HCT116 (cell line): Measurements from ENCODE around the gene CDKAL1. TPM values are rescaled to one million over a fixed set of nuclear protein-coding genes. Genes with fewer than 3 reads are reported as not detected.

Experiments used
- ATAC-seq: fragments of 200-7000 bp; cut with Tn5 transposase; 2 replicates; pipeline ENCODE4 v1.9.1; 2020; ENCODE audit warnings: mild to moderate bottlenecking, moderate library complexity
- BruUV-seq: library from RNA; stranded (reverse); fragments of 400-500 nt; replicated peaks from 2 replicates; lab custom pipeline; 2021; lab: Mats Ljungman, UMichigan
- CTCF ChIA-PET: fragments of 300-600 bp; sonication (Branson Sonifier 250); formaldehyde crosslinking; loops from one replicate; lab custom pipeline; 2021; ENCODE audit warnings: antibody characterized with exemption; lab: Charles Lee
- POLR2A ChIA-PET: fragments of 300-600, 350-600 bp; sonication (Branson Sonifier 250); formaldehyde crosslinking; loops from one replicate; lab custom pipeline; 2021; ENCODE audit warnings: antibody characterized with exemption; lab: Charles Lee
- RAD21 ChIA-PET, 2 experiments: fragments of 300-600 bp; sonication (Branson Sonifier 250); formaldehyde crosslinking; loops; one replicate each; lab custom pipeline; 2023; ENCODE audit warnings: low total read pairs in 2 of 2; ENCODE audit not compliant: uncharacterized antibody in 2 of 2, unreplicated experiment in 2 of 2, low non-redundant PET in 1 of 2; lab: Charles Lee
- DNase-seq: peaks from one replicate; pipeline ENCODE4 v3.0.0-alpha.2; 2010; ENCODE audit warnings: low read depth, low spot score
- H2AFZ ChIP-seq: fragments of 200-600 bp; shearing (Covaris generic), sonication (generic); 2 replicates; pipeline ENCODE4 v1.6.1; 2017; ENCODE audit warnings: low read depth, mixed run types, mixed read lengths, antibody characterized with exemption, low read length; ENCODE audit not compliant: poor library complexity, severe bottlenecking
- H3K27ac ChIP-seq: 2 replicates; pipeline ENCODE4 v1.5.1; 2012; ENCODE audit warnings: low read depth, low read length
- H3K27me3 ChIP-seq: fragments of 200-600 bp; sonication (generic); 2 replicates; pipeline ENCODE4 v1.6.1; 2016; ENCODE audit warnings: mixed run types, low read length, mixed read lengths; ENCODE audit not compliant: insufficient read depth
- H3K36me3 ChIP-seq, 2 experiments: fragments of 200-500 bp in 1 of 2; fragments of 200-600 bp in 1 of 2; sonication (Bioruptor generic) in 1 of 2; sonication (generic) in 1 of 2; 2 replicates each; pipeline versions ENCODE4 v1.5.1 to v1.6.1; 2014 to 2016; ENCODE audit warnings: low read length in 2 of 2, inconsistent platforms in 1 of 2, mixed read lengths in 1 of 2, mixed run types in 1 of 2; ENCODE audit not compliant: insufficient read depth in 2 of 2, control insufficient read depth in 1 of 2
- H3K4me1 ChIP-seq, 2 experiments: fragments of 200-600 bp in 1 of 2; sonication (generic) in 1 of 2; 2 replicates each; pipeline versions ENCODE4 v1.5.1 to v1.6.1; 2012 to 2017; ENCODE audit warnings: low read length in 2 of 2, inconsistent platforms in 1 of 2, mild to moderate bottlenecking in 1 of 2, mixed read lengths in 1 of 2, mixed run types in 1 of 2, moderate library complexity in 1 of 2; ENCODE audit not compliant: insufficient read depth in 2 of 2, control insufficient read depth in 1 of 2
- H3K4me2 ChIP-seq: fragments of 200-600 bp; sonication (generic); 2 replicates; pipeline ENCODE4 v1.6.1; 2017; ENCODE audit warnings: mixed run types, low read length, mixed read lengths
- H3K4me3 ChIP-seq, 2 experiments: fragments of 200-600 bp in 1 of 2; sonication (generic) in 1 of 2; replicated peaks in 1 of 2; 2 replicates each; pipeline ENCODE4 v1.5.1; 2011 to 2016; ENCODE audit warnings: low read length in 2 of 2, control low read depth in 1 of 2, low read depth in 1 of 2, mild to moderate bottlenecking in 1 of 2, mixed read lengths in 1 of 2, mixed run types in 1 of 2
- H3K79me2 ChIP-seq: fragments of 200-600 bp; sonication (generic); 2 replicates; pipeline ENCODE4 v1.6.1; 2017; ENCODE audit warnings: mild to moderate bottlenecking, mixed run types, low read length, moderate library complexity, mixed read lengths; ENCODE audit not compliant: insufficient read depth
- H3K9ac ChIP-seq: fragments of 200-600 bp; sonication (generic); 2 replicates; pipeline ENCODE4 v1.6.1; 2016; ENCODE audit warnings: low read length, mixed read lengths
- H3K9me2 ChIP-seq: fragments of 200-600 bp; sonication (generic), shearing (Covaris generic); 2 replicates; pipeline ENCODE4 v1.6.1; 2017; ENCODE audit warnings: mixed run types, mild to moderate bottlenecking, moderate library complexity; ENCODE audit not compliant: insufficient read depth
- H3K9me3 ChIP-seq, 2 experiments: fragments of 200-500 bp in 1 of 2; fragments of 200-600 bp in 1 of 2; sonication (Bioruptor generic) in 1 of 2; sonication (generic) in 1 of 2; 2 replicates each; pipeline ENCODE4 v1.6.1; 2014 to 2017; ENCODE audit warnings: low read length in 2 of 2, mixed read lengths in 2 of 2, inconsistent platforms in 1 of 2, low read depth in 1 of 2, mild to moderate bottlenecking in 1 of 2, mixed run types in 1 of 2, moderate library complexity in 1 of 2; ENCODE audit not compliant: control insufficient read depth in 1 of 2, insufficient read depth in 1 of 2
- H4K20me1 ChIP-seq: fragments of 200-600 bp; sonication (generic), shearing (Covaris generic); 2 replicates; pipeline ENCODE4 v1.6.1; 2017; ENCODE audit warnings: mixed run types, mild to moderate bottlenecking, moderate library complexity; ENCODE audit not compliant: insufficient read depth
- ATF3 ChIP-seq: IDR thresholded peaks from 2 replicates; pipeline ENCODE4 v1.6.1; 2012
- EGR1 ChIP-seq: IDR thresholded peaks from 2 replicates; pipeline ENCODE4 v1.6.1; 2012; ENCODE audit warnings: low read depth
- ELF1 ChIP-seq: IDR thresholded peaks from 2 replicates; pipeline ENCODE4 v1.6.1; 2012; ENCODE audit warnings: low read depth, borderline replicate concordance
- MAX ChIP-seq: IDR thresholded peaks from 2 replicates; pipeline ENCODE4 v1.6.1; 2012
- REST ChIP-seq: IDR thresholded peaks from 2 replicates; pipeline ENCODE4 v1.6.1; 2012; ENCODE audit warnings: low read depth
- SIN3A ChIP-seq: IDR thresholded peaks from 2 replicates; pipeline ENCODE4 v1.6.1; 2012; ENCODE audit warnings: low read depth
- TCF7L2 ChIP-seq: IDR thresholded peaks from 2 replicates; pipeline ENCODE4 v1.7.0; 2011; ENCODE audit warnings: borderline replicate concordance, inconsistent platforms; ENCODE audit not compliant: insufficient read depth, insufficient read length; ENCODE audit errors: extremely low read depth
- ZBTB33 ChIP-seq: IDR thresholded peaks from 2 replicates; pipeline ENCODE4 v1.6.1; 2011; ENCODE audit warnings: mild to moderate bottlenecking, low read length, moderate library complexity; ENCODE audit not compliant: insufficient replicate concordance; ENCODE audit errors: extremely low read depth
- ZFX ChIP-seq: fragments of 450-650 bp; IDR thresholded peaks from 2 replicates; pipeline ENCODE4 v1.6.1; 2017
- intact Hi-C: fragments of 100-400 bp; cut with micrococcal nuclease; formaldehyde crosslinking; loops from 2 replicates; pipeline ENCODE4 v1.10.0; 2022
- total RNA-seq: library from RNA; stranded (reverse); gene quantifications from one replicate; pipeline ENCODE4 v1.2.1, GENCODE V29; 2021; ENCODE audit not compliant: unreplicated experiment

Gene CDKAL1
- total RNA-seq, 1 experiment from 2014 or later: 14.9 TPM

- ChIA-PET CTCF (no interaction called here), RAD21 (no interaction called here), POLR2A (no interaction called here)
- Histone ChIP-seq H2AFZ (no peak overlapping the region), H3K9me3 (no peaks in the 10 kb centered on the region), H4K20me1 (no peaks in the 10 kb centered on the region), H3K9me2 (no peaks in the 10 kb centered on the region), H3K36me3 (no peaks in the 10 kb centered on the region), H3K4me3 (no peak overlapping the region), H3K4me2 (no peak overlapping the region), H3K4me1 (no peaks in the 10 kb centered on the region), H3K9ac (no peak overlapping the region), H3K27me3 (no peaks in the 10 kb centered on the region), H3K27ac (no peak overlapping the region), H3K79me2 (no peaks in the 10 kb centered on the region)
- intact Hi-C loops: no loop called here
- DNase-seq: no peak
- TF ChIP-seq ELF1 (no peak), ZBTB33 (no peak), MAX (no peak), ZFX (no peak)
- no TSS peak for BruUV-seq
- ATAC-seq: no peak
These were observed 610.7 kb downstream of the CDKAL1 start for GRCh38 chr6:21144928-21145327.

GRCh38 chr6:21147995-21148394 is 613.7 kb downstream of the CDKAL1 start:
- no peaks in the 10 kb centered on the region for H3K79me2 ChIP-seq
- no peak overlapping the region for H3K27ac ChIP-seq
- H3K4me3 ChIP-seq: no peak overlapping the region
- H3K36me3 ChIP-seq: no peaks in the 10 kb centered on the region
- intact Hi-C loops: no loop called here
- no peaks in the 10 kb centered on the region for H4K20me1 ChIP-seq
- RAD21 ChIA-PET: no interaction called here
- CTCF ChIA-PET: no interaction called here
- ATAC-seq: no peak
- no peaks in the 10 kb centered on the region for H3K27me3 ChIP-seq
- no peaks in the 10 kb centered on the region for H3K9me3 ChIP-seq
- no peaks in the 10 kb centered on the region for H3K4me1 ChIP-seq
- H3K9ac ChIP-seq: no peak overlapping the region
- no peaks in the 10 kb centered on the region for H3K9me2 ChIP-seq
- POLR2A ChIA-PET: no interaction called here
- no peak overlapping the region for H2AFZ ChIP-seq
- no peak for DNase-seq
- TF ChIP-seq TCF7L2: no peak
- TF ChIP-seq SIN3A: no peak
- TF ChIP-seq REST: no peak
- TF ChIP-seq ATF3: no peak
- TF ChIP-seq ZBTB33: no peak
- TF ChIP-seq EGR1: no peak
- no TSS peak for BruUV-seq
- H3K4me2 ChIP-seq: no peak overlapping the region
